ENCODE data around the gene TMA7.
"Not testable (repeated sequence)": the region's sequence is repeated elsewhere in the genome, so short reads cannot be mapped to it uniquely, and the experiment has no call there.

Gene TMA7

DNA sequence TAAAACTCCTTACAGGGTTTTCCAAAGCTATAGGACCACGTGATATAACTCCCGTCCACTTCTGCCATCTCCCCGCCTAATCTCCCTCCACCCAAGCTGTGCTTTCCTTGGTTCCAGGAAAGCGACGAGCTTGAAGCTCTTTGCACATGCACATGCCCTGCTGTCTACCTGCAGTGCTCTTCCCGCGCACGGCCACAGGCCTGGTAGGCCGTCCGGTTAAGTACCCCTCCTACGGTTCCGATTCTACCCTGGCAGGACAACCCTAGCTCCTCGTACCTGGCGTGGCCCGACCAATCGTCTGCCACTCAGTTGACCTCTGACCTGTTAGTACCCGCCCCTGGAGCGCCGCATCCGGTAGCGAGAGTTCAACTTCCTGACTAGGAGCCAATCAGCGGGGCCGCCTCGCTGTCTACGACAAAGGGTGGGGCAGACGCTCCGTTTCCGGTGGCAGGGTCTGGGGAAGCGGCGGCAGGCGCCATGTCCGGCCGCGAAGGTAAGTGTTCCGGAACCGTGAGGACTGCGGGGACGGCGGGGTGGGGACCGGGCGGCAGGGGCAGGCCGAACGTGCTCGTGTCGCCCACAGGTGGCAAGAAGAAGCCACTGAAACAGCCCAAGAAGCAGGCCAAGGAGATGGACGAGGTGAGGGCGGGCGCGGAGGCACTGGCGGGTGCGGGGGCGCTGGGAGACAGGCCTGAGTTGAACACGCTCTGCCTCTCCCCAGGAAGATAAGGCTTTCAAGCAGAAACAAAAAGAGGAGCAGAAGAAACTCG lies at the start of gene TMA7, which contains the start of gene CCDC51:
TMA7 (plus strand) TSS at position 438 of the 770 bp plus-strand sequence; CDS start at position 478, 40 bp downstream.
CCDC51 (minus strand) TSS at position 300 of the 770 bp plus-strand sequence. CDS start 4,991 bp downstream, outside the sequence.
- in situ Hi-C loops (cut with MboI; ENCODE audit: low sequenced_read_pairs): loop anchor here (10.0 kb wide), 1 partner anchor 175 kb away; no protein-coding TSS in a partner anchor

DNA sequence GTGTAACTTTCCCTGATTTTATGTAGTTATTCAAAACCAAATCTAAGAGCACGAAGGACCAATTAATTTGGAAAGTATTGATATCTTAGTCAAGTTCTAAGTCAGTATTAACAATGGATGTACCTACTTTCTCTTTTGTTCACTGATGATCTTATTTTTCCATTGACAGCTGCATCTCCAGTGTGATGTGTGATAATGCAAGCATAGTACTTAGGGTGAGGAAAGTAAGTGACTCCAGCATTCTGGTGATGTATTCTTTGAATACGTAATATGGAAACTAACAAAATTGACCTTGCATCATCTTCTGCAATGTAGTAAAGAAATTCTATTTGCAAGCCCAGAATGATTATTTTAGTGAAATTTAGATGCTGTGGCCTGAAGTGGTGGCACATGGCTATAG lies 45.7 kb upstream of the TMA7 start:
- in situ Hi-C loops (cut with MboI; ENCODE audit: low sequenced_read_pairs): no loop called here

DNA sequence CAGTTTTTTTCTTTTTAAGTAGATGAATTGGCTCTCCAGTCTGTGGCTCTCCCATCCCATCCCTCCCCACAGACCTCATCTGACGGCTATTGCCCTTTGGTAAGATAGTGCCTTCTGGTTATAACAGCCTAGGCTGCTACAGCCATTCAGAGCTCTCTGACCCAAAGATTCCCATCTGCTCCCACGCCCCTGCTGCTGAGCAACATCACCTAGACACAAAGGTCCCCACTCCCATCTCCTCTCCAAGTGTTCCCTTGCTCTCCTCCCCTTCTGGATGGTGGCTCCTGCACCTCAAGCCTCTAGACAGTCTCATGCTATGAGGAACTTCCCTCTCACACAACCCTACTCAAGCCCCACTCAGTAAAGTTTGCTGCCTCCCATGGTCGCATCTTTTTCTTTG lies 44.3 kb upstream of the TMA7 start:
- in situ Hi-C loops (cut with MboI; ENCODE audit: low sequenced_read_pairs): no loop called here

DNA sequence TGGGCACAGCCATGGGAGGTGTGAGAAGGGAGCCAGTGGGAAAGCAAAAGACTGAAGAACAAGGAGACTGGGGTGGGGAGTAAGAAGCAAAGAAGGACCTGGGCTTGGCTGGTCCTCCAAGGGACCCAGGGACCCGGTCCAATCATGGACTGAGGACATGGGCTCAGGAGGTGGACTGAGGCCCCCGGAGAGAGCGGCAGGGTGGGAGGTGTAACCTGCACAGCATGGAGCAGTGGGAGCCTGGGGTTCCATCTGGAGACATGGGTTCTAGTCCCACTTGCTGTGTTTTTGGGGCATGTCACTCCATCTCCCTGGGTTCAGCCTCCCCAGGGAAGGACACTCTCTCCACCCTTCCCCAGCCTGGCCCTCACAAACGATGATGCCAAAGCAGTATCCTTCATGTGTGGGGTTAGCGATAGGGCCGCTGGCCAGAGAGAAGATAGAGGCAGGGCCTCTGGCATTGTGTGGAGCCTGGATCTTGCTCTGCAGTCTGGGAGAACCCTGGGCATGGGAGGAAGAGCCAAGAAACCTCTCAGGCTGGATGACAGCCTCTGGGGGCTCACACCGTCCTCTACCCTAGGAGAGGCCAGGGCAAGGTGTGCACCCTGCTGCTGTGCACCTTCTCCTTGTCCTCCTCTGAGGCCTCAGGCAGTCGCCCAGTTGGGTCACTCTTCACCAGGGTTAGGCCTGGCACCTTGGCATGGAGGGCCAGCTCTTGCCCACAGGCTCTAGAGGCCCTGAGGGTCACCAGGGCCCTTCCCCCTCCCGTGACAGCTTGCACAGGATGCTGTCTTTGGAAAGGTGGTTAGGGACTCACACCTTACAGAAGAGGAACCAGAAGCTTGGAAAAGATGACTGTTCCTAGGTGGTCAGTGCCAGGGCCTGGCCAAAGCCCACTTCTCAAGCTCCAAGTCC lies 42.0 kb upstream of the TMA7 start:
- in situ Hi-C loops (cut with MboI; ENCODE audit: low sequenced_read_pairs): no loop called here

DNA sequence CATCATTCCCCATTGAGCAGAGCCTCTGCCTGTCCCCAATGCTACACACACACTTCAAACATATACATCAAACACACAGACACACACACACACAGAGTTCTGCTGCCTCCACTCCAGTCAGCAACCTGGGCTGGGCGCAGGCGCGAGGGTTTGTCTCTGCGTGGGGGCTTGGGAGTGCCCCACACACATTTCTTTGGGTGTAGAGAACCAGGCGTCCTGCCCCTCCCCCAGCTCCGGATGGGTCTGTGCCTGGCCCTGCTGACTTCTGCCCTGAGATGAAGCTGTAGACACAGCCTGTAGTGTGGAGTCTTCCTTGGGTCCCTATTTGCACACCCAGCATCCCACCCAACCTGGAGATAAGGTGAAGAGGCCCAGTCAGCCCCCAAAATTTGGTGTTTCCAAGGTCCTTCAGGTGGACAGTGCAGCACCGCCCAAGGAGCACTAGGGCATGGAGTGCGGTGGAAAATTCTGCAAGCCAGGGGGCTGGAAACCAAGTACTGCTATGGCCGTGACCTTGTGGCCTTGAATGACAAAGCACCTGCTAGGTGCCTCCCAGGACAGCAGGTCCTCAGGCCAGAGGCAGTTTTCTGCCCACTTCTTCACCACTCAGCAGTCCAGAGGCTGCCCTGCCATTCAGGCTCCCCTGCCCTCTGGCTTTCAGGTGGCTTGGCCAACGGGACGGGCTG lies 41.2 kb upstream of the TMA7 start:
- in situ Hi-C loops (cut with MboI; ENCODE audit: low sequenced_read_pairs): no loop called here

DNA sequence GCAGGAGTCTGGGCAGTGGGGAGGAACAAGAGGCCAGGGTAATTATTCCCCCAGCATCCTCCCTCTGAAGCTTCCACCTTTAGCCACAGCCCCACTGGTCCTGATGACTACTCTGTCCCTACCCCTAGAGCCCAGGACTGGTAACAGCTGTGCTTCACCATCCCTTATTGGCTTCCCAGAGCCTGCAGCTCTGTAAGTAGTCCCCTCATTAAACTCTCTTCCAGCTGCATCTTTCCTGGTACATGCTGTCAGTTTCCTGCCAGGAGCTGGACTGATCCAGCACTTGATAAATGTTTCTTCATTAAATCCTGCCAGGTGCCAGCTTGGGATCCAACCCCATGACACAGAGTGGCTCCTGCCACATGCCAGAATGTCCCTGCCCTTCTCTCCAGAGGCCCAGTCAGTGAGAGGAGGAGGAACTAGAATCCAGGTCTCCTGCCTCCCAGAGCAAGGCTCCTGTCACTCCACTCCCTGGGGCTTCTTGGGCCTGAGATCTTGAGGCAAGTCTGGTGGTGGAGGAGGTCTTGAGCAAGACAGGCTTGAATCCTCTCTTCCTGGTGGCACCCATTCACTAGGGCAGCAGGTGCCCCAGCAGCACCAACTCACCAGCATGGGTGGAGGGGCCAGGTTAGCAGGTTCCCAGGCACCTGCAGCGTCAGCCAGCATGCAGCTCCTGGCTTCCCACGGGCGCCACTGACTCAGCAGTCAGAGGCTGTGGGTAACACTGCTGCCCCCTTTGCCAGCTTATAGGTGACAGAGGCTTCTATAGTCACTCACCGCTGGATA lies 40.5 kb upstream of the TMA7 start:
- in situ Hi-C loops (cut with MboI; ENCODE audit: low sequenced_read_pairs): no loop called here

DNA sequence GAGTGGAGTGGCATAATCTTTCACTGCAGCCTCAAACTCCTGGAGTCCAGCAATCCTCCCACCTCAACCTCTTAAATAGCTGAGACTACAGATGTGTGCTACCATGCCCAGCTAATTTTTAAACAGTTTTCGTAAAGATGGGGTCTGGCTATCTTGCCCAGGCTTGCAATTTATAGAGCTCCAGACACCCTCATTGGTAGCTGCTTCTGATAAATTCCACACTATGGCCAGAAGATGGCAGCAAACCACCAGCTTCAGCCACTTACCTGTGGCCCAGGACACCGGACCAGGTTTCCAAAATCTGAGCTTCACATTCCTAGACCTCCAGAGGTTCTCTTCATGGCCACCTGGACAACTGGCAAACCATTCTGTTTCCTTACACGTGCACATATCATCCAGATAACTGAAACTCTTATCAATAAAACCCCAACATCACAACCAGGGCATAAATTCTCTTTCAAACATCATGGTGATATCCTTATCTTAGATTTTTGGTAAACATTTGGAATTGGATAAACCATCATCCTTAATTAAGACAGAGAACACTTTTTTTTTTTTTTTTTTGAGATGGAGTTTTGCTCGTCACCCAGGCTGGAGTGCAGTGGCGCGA lies 39.1 kb upstream of the TMA7 start:
- in situ Hi-C loops (cut with MboI; ENCODE audit: low sequenced_read_pairs): no loop called here

DNA sequence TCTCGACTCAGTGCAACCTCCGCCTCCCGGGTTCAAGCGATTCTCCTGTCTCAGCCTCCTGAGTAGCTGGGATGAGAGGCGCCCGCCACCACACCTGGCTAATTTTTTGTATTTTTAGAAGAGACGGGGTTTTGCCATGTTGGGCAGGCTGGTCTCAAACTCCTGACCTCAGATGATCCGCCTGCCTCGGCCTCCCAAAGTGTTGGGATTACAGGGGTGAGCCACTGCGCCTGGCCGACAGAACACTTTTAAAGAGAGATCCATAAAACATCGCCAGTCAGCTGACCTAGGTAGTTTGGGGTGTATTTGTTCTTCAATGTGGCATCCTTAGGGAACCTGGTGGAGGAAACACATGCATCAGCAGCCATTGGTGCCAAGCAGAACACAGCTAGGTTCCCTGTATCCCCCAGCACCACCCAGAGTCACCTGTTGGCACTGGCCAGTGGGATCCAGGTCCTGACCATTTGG lies 38.6 kb upstream of the TMA7 start:
- in situ Hi-C loops (cut with MboI; ENCODE audit: low sequenced_read_pairs): not testable (repeated sequence)

DNA sequence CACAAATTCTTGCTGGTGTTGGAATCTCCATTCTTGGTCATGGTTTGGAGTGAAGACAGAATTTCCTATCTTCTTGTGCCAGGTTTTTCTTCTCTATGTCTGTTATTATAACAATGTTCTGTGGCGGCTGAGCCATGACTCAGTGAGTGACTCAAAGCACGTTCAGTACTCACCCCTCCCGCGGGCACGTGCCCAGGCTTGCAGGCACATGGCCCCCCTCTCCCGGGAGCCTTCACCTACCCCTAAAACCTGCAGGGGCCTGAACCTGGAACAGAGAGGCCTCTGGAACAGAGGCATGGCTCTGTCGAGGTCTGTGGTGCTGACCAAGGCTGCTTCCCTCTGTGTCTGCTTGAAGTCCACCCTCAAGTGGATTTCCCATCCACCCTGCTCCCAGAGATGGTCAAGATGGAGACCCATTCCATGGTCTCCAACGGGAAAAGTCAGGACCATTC lies 37.8 kb upstream of the TMA7 start:
- in situ Hi-C loops (cut with MboI; ENCODE audit: low sequenced_read_pairs): no loop called here

DNA sequence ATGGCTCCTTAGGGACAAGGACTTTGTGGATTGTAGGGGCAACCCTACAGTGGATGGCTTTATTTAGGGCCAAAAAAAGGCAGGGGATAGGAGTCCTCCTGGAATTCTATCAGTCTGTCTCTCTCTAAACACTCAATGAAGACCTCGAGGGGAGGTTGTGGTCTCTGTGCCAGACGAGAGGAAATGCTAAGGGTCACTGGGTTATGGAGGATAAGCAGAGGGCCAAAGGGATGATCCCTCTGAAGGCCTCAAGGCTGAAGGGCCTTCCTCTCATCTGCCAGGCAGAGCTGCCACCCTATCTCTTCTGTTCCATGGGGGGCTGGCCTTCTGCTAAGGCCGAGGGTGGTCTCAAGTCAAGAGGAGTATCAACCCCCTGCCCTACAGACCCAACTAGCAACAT lies 37.1 kb upstream of the TMA7 start:
- in situ Hi-C loops (cut with MboI; ENCODE audit: low sequenced_read_pairs): no loop called here

DNA sequence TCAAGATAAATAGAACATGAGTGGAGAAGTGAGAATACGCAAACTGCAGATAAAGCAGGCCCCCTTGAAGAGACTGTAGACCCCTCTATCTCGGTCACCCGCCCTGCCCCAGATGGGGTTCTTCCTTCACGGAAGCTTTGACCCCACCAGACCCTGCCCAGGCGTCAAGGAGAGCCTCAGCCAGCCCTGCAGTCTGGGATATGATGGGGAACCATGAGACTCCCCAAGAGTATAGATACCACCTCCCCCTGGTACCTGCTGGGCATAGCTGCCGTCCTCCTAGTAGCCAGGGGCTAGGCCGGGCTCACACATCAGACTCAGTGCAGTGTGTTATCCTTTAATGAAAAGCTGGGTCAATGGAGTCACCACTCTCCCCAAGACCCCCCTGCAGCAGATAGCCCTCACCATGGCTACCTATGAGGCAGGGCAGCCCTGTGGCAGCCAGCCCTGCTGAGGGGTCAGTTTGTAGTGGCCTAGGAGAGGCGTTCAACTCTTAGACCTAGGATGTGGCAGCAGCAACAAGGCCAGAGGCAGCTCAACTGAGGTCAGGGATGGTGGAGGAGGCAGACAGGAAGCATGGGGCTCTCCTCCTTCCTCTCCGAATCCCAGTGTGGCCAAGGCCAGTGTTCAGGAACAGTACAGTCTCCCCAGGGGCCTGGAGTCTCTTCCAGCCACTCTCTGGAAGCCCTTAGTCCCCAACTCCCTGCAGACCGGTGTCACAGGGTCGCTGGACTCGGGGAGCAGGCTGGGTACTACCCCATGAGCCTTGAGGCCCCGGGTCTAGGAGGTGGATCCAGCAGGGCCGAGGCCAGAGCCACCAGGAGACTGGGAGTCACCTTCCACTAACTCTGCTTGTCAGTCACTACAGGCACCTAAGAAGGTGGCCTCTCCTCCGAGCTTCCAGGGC lies 36.3 kb upstream of the TMA7 start:
- in situ Hi-C loops (cut with MboI; ENCODE audit: low sequenced_read_pairs): no loop called here

DNA sequence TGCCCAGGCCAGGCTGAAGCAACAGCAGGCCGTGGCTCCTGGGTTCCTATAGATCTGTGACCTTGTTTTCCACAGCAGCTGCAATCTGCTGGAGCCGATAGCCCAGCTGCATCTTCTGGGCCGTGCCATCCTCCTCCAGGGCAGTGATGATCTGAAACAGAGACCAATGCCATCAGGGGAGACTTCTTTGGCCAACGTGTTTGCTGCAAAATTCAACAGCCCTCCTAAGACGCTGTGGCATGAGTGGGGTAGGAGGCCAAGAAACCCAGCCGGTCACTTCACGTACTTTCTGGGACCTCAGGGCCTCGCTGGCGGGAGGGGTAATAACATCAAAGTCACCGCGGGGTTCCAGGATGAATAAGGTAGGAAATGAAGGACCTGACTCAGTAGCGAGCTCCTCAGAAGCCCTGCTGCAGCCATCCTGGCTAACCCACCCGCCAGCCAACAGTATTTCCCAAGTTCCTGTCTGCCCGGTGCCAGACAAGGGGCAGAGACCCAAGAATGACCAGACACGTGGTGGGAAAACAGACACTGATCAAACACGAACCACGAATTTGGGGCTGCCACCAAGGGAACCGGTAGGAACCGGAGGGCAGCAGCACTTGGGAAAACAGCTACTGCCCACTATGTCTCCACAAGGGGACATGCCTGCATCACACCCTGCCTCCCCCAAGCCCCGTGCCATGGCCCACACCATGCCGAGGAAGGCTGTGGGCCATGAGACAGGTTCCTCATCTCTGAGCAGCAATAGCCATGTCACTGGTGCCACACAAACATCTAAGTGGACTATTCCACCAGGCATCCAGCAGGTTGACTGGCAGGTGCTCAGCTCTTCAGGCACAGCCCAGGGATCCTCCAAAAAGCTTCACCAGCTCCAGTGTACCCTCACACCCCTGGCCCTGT lies 35.4 kb upstream of the TMA7 start:
- in situ Hi-C loops (cut with MboI; ENCODE audit: low sequenced_read_pairs): no loop called here

DNA sequence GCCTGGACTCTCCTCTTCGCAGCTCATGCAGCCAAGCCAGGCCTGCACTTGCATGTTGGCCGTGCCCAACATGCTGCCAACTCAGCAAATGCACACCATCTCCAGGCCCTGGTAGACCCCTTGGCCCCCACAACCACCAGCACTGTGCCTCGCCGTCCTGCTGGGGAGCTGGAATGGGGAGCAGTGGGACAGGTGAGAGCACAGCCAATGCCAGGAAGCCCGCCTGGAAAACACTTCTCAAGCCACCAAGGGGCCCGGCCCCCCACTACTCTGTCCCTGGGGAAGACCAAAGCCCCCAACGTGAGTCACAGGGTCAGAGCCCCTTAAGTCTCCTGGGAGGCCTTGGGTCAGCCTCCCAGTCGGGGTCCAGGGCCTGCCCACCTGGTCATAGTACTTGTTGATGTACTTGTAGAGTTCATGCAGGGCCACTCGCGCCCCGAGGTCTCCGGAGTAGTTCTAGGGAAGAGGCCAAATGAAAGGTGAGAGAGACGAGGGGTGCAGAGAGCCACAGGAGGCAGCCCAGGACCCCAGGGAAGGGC lies 34.6 kb upstream of the TMA7 start:
- in situ Hi-C loops (cut with MboI; ENCODE audit: low sequenced_read_pairs): no loop called here

DNA sequence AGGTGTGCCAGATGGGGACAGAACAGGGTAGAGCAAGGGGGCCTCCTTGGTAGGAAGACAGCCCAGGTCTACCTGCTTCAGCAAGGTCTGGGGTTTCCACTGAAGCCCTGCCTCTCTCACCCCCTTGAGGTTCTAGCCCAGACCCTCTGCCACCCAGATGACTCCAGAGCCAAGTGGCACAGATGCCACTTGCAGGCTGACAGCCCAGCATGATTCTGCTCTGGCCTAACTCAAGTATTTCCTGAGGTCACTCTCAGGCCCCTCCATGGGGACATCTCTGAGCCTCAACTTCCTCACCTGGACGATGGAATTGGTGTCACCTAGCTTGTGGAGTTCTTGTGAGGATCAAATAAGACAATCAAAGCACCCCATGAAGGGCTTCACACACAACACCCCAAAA lies 34.1 kb upstream of the TMA7 start:
- in situ Hi-C loops (cut with MboI; ENCODE audit: low sequenced_read_pairs): no loop called here

DNA sequence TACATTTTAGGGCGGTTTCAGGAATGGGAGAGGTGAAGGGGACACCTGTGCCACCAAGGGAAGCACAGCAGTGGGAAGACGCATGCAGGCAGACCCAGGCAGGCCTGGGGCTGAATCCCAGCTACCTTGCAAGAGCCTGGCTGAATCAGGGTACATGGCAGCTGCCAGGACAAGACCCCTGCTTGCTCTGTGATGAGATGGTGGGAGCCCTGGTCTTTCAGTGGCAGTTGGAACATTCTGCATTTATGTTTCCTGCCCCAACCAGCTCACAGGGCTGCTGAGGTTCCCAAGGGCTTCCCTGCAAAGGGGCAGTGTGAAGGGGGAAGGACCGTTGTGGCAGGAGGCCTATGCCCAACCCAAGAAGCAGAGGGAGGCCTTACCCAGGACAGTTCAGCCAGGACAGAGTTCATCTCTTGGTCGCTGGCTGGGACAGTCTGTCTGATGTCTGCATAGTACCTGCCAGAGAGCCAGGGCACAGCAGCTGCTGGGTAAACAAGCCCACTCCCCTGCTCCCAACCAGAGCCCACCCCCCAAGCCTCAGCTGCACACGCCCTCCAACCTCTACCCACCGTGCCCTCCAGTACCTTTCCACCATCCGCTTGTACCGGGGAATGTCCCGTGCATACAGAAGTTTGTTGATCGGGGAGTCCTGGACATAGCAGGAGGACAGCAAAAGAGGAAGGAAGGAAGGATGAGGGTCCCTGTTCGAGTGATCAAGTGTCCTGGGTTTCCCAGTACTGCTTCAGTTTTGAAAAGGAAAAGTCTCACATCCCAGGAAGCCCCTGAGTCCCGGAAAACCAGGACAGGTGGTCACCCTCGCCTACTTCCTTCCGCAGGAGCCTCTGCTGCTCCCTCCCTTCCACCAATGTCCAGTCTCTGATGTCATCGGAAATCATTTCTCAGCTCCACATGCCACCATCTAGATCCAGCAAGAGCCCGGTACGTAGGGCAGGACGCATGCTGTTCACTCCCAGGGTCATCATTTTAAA lies 33.3 kb upstream of the TMA7 start:
- in situ Hi-C loops (cut with MboI; ENCODE audit: low sequenced_read_pairs): no loop called here

DNA sequence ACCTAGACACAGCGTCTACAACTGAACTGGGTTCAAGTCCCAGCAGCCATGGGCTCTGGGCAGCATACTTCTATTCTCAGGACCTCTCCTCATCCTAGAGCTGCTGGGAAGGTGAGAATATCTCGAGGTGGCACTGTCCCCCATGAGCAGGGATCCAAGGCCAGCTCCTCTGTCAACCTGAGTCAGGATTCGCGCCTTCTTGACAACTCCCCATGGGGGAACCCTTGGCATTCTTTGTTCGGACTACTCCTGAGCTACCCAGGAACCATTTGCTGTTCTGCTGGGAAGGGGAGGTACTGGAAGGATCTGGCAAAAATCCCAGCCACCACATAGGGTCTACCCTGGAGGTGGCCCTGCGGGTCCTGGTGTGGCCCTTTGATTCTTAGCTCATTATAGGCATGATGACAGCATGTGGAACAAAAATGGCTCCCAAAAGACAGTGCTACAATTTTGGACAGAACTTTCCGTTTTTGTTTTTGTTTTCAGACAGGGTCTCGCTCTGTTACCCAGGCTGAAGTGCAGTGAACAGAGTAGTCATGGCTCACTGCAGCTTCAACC lies 32.4 kb upstream of the TMA7 start:
- in situ Hi-C loops (cut with MboI; ENCODE audit: low sequenced_read_pairs): no loop called here
